Right lobe of liver (tissue), 6 donors: ENCODE results near the gene ESYT2. TPM values are rescaled to one million over a fixed set of nuclear protein-coding genes. Genes with fewer than 3 reads are reported as not detected.

Source experiments
- ATAC-seq, 4 donors: fragments of 200-7000 bp; cut with Tn5 transposase; one replicate each; pipeline ENCODE4 v1.9.1; 2020; ENCODE audit warnings: mild to moderate bottlenecking in 4 of 4, moderate library complexity in 4 of 4
- DNase-seq, 3 donors: peaks; one replicate each; pipeline ENCODE4 v3.0.0-alpha.2; 2020
- H3K27ac ChIP-seq, 3 donors: fragments of 200-600 bp; one replicate each; pipeline ENCODE4 v1.8.0; 2022
- H3K27me3 ChIP-seq, 2 donors: fragments of 200-600 bp; one replicate each; pipeline ENCODE4 v1.8.0; 2022
- H3K36me3 ChIP-seq, 4 donors: fragments of 200-600 bp; sonication (generic) in 1 of 4; one replicate each; pipeline versions ENCODE4 v1.5.1 to v1.8.0; 2017 to 2022; ENCODE audit warnings: control low read depth in 1 of 4
- H3K4me1 ChIP-seq, 4 donors: fragments of 200-600 bp; sonication (generic) in 1 of 4; one replicate each; pipeline versions ENCODE4 v1.5.1 to v1.8.0; 2017 to 2022; ENCODE audit warnings: control low read depth in 1 of 4
- H3K4me3 ChIP-seq, 3 donors: fragments of 200-600 bp; one replicate each; pipeline ENCODE4 v1.8.0; 2022
- H3K9me3 ChIP-seq, 4 donors: fragments of 200-600 bp; sonication (generic) in 1 of 4; one replicate each; pipeline versions ENCODE4 v1.5.1 to v1.8.0; 2017 to 2022; ENCODE audit warnings: control low read depth in 1 of 4
- CTCF ChIP-seq, 4 donors: fragments of 200-600 bp in 3 of 4; fragments of 450-650 bp in 1 of 4; IDR thresholded peaks; one replicate each; pipeline versions ENCODE4 v1.5.1 to v1.8.0; 2016 to 2022; ENCODE audit warnings: antibody characterized with exemption in 4 of 4, mild to moderate bottlenecking in 2 of 4
- POLR2A ChIP-seq: fragments of 450-650 bp; IDR thresholded peaks from one replicate; pipeline ENCODE4 v1.6.1; 2017; ENCODE audit warnings: antibody characterized with exemption, mild to moderate bottlenecking
- WGBS: methylation state at CpG from one replicate; pipeline ENCODE4 v1.1.6; 2018; ENCODE audit warnings: low coverage, low lambda C conversion rate; ENCODE audit not compliant: insufficient coverage; ENCODE audit errors: missing lambda C conversion rate; 5-methylcytosine and 5-hydroxymethylcytosine counted together
- intact Hi-C, 2 donors: fragments of 100-400 bp; cut with DNase I; formaldehyde crosslinking; loops; one replicate each; pipeline versions ENCODE4 v1.11.2 to v1.14.1; 2022
- total RNA-seq, 6 experiments: library from RNA; depleted of rRNA in 2 of 6; stranded (reverse); fragments of >200 nt in 2 of 6; fragmentation: NEBNext Ultra II Directional in 3 of 6; extraction: Animal tissue kit (Norgen Biotek cat#: 25700) in 3 of 6; gene quantifications; one replicate each; pipeline versions ENCODE4 v1.1.0 to v1.2.4, GENCODE V29; 2016 to 2023
- donor health status: DM: no; HTN: yes; CAD: no.
- donor health status: DM: no; HTN: no; CAD: no.
- donor health status: DM: no; HTN: no; CAD: no.
- donor health status: DM: no; HTN: yes; CAD: no.
- donor health status: DM: no; HTN: yes; CAD: no.

The ESYT2 gene
- total RNA-seq, 6 experiments from 2014 or later, result 19.7 to 28.7 (median 24.2) TPM

GRCh38 chr7:158776474-158776873, 52.8 kb downstream of the ESYT2 start:
- 85% methylated on average over 3 of the region's 3 CpGs for WGBS
- H3K9me3 ChIP-seq, result no peaks in the 10 kb centered on the region
- no peak for ATAC-seq
- no peaks in the 10 kb centered on the region for H3K4me1 ChIP-seq
- TF ChIP-seq POLR2A, result no peak
- no peak for TF ChIP-seq CTCF (IDR thresholded peaks at IDR 0.05)
- DNase-seq, result no peak
- intact Hi-C loops, result no loop called here
- no peak overlapping the region for H3K4me3 ChIP-seq
- no peaks in the 10 kb centered on the region for H3K27me3 ChIP-seq
- H3K27ac ChIP-seq, result no peak overlapping the region
- H3K36me3 ChIP-seq, result peaks cover 0 to 4% (median 1%) of the 10 kb centered on the region in 4 donors

- H3K27me3 ChIP-seq, result no peaks in the 10 kb centered on the region
- ATAC-seq (no peak), DNase-seq (no peak)
- TF ChIP-seq POLR2A (no peak), CTCF (IDR thresholded peaks at IDR 0.05) (no peak)
- H3K4me3 ChIP-seq, result no peak overlapping the region
- WGBS, result 96% methylated on average over 5 of the region's 5 CpGs
- H3K36me3 ChIP-seq, result peaks cover 0 to 4% (median 1%) of the 10 kb centered on the region in 4 donors
- H3K4me1 ChIP-seq, result no peaks in the 10 kb centered on the region
- no peaks in the 10 kb centered on the region for H3K9me3 ChIP-seq
- no peak overlapping the region for H3K27ac ChIP-seq
- intact Hi-C loops, result no loop called here
Measured at GRCh38 chr7:158774952-158775351, 54.4 kb downstream of the ESYT2 start.

GRCh38 chr7:158772916-158773315, 56.4 kb downstream of the ESYT2 start:
- no peak for TF ChIP-seq CTCF (IDR thresholded peaks at IDR 0.05)
- H3K36me3 ChIP-seq, result peaks cover 0 to 4% (median 0%) of the 10 kb centered on the region in 4 donors
- no peaks in the 10 kb centered on the region for H3K4me1 ChIP-seq
- ATAC-seq, result no peak
- no peak overlapping the region for H3K27ac ChIP-seq
- no peaks in the 10 kb centered on the region for H3K27me3 ChIP-seq
- no peak for DNase-seq
- intact Hi-C loops, result no loop called here
- WGBS, result 93% methylated on average over 3 of the region's 11 CpGs
- H3K9me3 ChIP-seq, result no peaks in the 10 kb centered on the region
- H3K4me3 ChIP-seq, result no peak overlapping the region

- TF ChIP-seq POLR2A, result no peak
- no peak for TF ChIP-seq CTCF (IDR thresholded peaks at IDR 0.05)
- H3K27ac ChIP-seq, result no peak overlapping the region
- ATAC-seq, result no peak
- H3K9me3 ChIP-seq, result no peaks in the 10 kb centered on the region
- no peaks in the 10 kb centered on the region for H3K4me1 ChIP-seq
- DNase-seq, result no peak
- WGBS, result 97% methylated on average over 15 of the region's 16 CpGs
- H3K4me3 ChIP-seq, result no peak overlapping the region
- intact Hi-C loops, result no loop called here
- peaks cover 0 to 4% (median 0%) of the 10 kb centered on the region in 4 donors for H3K36me3 ChIP-seq
- H3K27me3 ChIP-seq, result no peaks in the 10 kb centered on the region
Measured at GRCh38 chr7:158771213-158771834, 58.0 kb downstream of the ESYT2 start.
